ENCODE results near the gene ZNF774. TPM values are rescaled to one million over a fixed set of nuclear protein-coding genes. Genes with fewer than 3 reads are reported as not detected.
A peak's percentile ranks its signal among the peaks of the same experiment; 100 is the strongest.

Gene ZNF774
- total and polyA plus RNA-seq, 2 of the 8 experiments (the other 6 are each of a cell fraction or from before 2014, with no cell fraction given): 0.82 to 2.6 TPM

DNA sequence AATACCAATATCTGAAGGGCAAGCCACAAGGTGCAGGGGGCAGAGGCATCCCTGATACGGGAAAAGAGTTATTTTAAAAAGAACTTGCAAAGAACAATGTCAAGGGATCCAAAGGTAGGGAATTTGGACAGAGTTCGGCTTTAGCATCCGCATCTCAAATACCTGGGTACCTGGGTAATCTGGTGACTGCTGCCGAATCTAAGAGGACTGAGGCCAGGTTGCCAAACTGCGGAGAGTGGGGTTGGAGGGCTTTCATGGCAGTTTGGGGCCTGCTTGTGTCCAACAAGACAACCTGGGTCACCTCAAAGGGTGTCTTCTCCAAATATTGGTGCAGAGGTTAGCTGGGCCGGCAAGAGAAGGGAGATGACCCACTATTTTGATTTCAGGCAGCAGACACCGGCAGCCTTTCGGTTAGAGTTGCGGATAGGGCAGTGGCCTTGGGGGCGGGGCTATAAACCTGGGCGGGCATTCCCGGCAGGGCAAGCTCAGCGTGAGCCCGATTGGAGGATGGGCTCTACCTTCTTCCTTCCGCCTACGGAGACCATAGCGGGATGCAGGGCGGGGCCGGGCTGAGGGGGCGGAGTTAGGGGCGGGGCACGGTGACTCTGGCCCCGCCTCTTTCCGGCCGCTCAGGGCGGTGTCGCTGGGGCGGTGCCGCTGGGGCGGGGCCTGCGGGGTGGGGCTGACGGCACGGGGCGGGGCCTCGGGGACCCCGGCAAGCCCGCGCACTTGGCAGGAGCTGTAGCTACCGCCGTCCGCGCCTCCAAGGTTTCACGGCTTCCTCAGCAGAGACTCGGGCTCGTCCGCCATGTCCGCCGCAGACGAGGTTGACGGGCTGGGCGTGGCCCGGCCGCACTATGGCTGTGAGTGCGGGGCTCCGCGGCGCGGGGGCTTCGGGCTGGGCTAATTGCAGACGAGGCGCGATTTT is 35.7 kb downstream of the ZNF774 start, which contains the start of gene IQGAP1:
Gene IQGAP1, plus strand, starts transcription at position 709 of the 928 bp plus-strand sequence. Its CDS starts 100 bp downstream, at position 809.
- H2AK5ac ChIP-seq (ENCODE audit: low read depth, low read length): no peak within 1 kb of the TSS
- peak within 1 kb of the TSS; percentile 82 for H2BK5ac ChIP-seq (ENCODE audit: low read depth, low read length)
- H4K20me1 ChIP-seq (replicated peaks in 1 of 2; ENCODE audit: control insufficient read depth in 1 of 2, insufficient read depth in 2 of 2, low read length in 2 of 2): no peaks in the 10 kb centered on the region
- H3K4me3 ChIP-seq (ENCODE audit: extremely low read depth in 1 of 4, insufficient read depth in 2 of 4, low read depth in 3 of 4, low read length in 4 of 4): peak within 1 kb of the TSS; percentile 55 to 88 (median 84)
- no peak for FAIRE-seq
- H3K79me1 ChIP-seq (ENCODE audit: low read depth, low read length): no peaks in the 10 kb centered on the region
- ChIA-PET CTCF (ENCODE audit: partially characterized antibody) (interaction anchor here (0.6 to 2.0 kb wide), 4 partner anchors 12 to 90 kb away, joined by 3 to 8 read pairs (median 4); no protein-coding TSS in a partner anchor), POLR2A (ENCODE audit: partially characterized antibody) (interaction anchor here (0.7 to 2.4 kb wide), 11 partner anchors 9 to 36 kb away, joined by 3 to 15 read pairs (median 6); partner anchors contain the start of gene ZNF774)
- H4K5ac ChIP-seq (ENCODE audit: insufficient read length, low read depth, low read length): peak within 1 kb of the TSS; percentile 48
- peaks cover 0 to 6% (median 0%) of the 10 kb centered on the region in 4 experiments; a peak in 1 of 8 replicates for H3K36me3 ChIP-seq (ENCODE audit: control insufficient read depth in 2 of 4, insufficient read depth in 4 of 4, low read length in 3 of 4)
- peak within 1 kb of the TSS; percentile 62; the same call in 1 of the 2 replicates for H3K27ac ChIP-seq (ENCODE audit: low read depth, low read length)
- H2BK15ac ChIP-seq (ENCODE audit: low read length): peak within 1 kb of the TSS; percentile 88; the same call in 1 of the 2 replicates
- peak within 1 kb of the TSS; percentile 87 to 90 for H3K4me2 ChIP-seq (ENCODE audit: insufficient read depth in 1 of 2, low read depth in 2 of 2, low read length in 2 of 2)
- H3K56ac ChIP-seq (replicated peaks; ENCODE audit: insufficient read length, low read depth, low read length): peak within 1 kb of the TSS; percentile 3
- H3K79me2 ChIP-seq (ENCODE audit: control insufficient read depth in 1 of 2, insufficient read depth in 2 of 2, low read length in 2 of 2): peaks cover 5 to 39% of the 10 kb centered on the region in 2 experiments; a peak in 3 of 4 replicates
- peak within 1 kb of the TSS; percentile 97 for H2AFZ ChIP-seq (ENCODE audit: low read length)
- no peak within 1 kb of the TSS for H3K4ac ChIP-seq (replicated peaks; ENCODE audit: insufficient read length, low read depth, low read length)
- peaks cover 2% of the 10 kb centered on the region; the same call in 1 of the 2 replicates for H3K23me2 ChIP-seq (ENCODE audit: low read depth, low read length)
- H2BK20ac ChIP-seq (ENCODE audit: low read length): peak within 1 kb of the TSS; percentile 6; the same call in 1 of the 2 replicates
- no peak within 1 kb of the TSS for H3K23ac ChIP-seq (ENCODE audit: insufficient read length)
- peak within 1 kb of the TSS; percentile 94; the same call in 1 of the 2 replicates for H4K8ac ChIP-seq (ENCODE audit: extremely low read depth, insufficient read depth, low read length)
- H4K91ac ChIP-seq (replicated peaks; ENCODE audit: insufficient read length, low read length): no peak within 1 kb of the TSS
- peak within 1 kb of the TSS; percentile 55 to 84 (median 66); a peak in 6 of 7 replicates for H3K9ac ChIP-seq (replicated peaks in 1 of 4; ENCODE audit: extremely low read depth in 1 of 4, low read depth in 3 of 4, low read length in 3 of 4)
- H2BK12ac ChIP-seq (ENCODE audit: low read depth, low read length): peak within 1 kb of the TSS; percentile 43
- DNase-seq (ENCODE audit: low read depth in 1 of 2, low spot score in 2 of 2): peak; percentile 88 to 97
- peaks cover 5 to 17% (median 11%) of the 10 kb centered on the region in 4 experiments for H3K4me1 ChIP-seq (replicated peaks in 1 of 4; ENCODE audit: control insufficient read depth in 3 of 4, insufficient read depth in 4 of 4, low read length in 3 of 4)
- no peak within 1 kb of the TSS for H2BK120ac ChIP-seq (replicated peaks; ENCODE audit: low read depth, low read length)
- 20% methylated on average over 19 of the region's 62 CpGs; no CpG with 5 or more reads in 1 of the 2 experiments for WGBS, 2 experiments (ENCODE audit: extremely low coverage in 1 of 2, insufficient coverage in 1 of 2, insufficient read length in 1 of 2, insufficient replicate concordance in 2 of 2, low coverage in 1 of 2, low lambda C conversion rate in 2 of 2, missing lambda C conversion rate in 1 of 2)
- H3K14ac ChIP-seq (ENCODE audit: insufficient read length): no peak within 1 kb of the TSS
- no peaks in the 10 kb centered on the region for H3K9me3 ChIP-seq (ENCODE audit: insufficient read depth in 2 of 2, low read depth in 1 of 2, low read length in 1 of 2)
- no peaks in the 10 kb centered on the region for H3K27me3 ChIP-seq (replicated peaks in 1 of 4; ENCODE audit: control insufficient read depth in 3 of 4, extremely low read depth in 1 of 4, insufficient read depth in 3 of 4, low read length in 3 of 4)
- H3K18ac ChIP-seq (ENCODE audit: extremely low read depth, low read length): peak within 1 kb of the TSS; percentile 81
- TF ChIP-seq ASH2L (IDR thresholded peaks at IDR 0.05; ENCODE audit: low read length) (no peak), TEAD4 (IDR thresholded peaks at IDR 0.05; ENCODE audit: low read depth, low read length) (0 out of 2 replicates have a peak, but pooled peaks have one; percentile 13), PHF8 (conservative IDR thresholded peaks at IDR 0.05; ENCODE audit: low read depth, low read length) (peak; percentile 44; the same call in 1 of the 2 replicates), RBBP5 (IDR thresholded peaks at IDR 0.05; ENCODE audit: borderline replicate concordance, low read depth, low read length) (peak; percentile 56), SP4 (IDR thresholded peaks at IDR 0.05; ENCODE audit: low read length) (peak; percentile 87; the same call in 1 of the 2 replicates), CBX5 (IDR thresholded peaks at IDR 0.05; ENCODE audit: low read depth, low read length) (no peak), EP300 (IDR thresholded peaks at IDR 0.05; ENCODE audit: borderline replicate concordance in 1 of 2, low read depth in 2 of 2, low read length in 2 of 2) (0 out of 3 replicates have a peak, but pooled peaks of 1 of the 2 experiments have one; percentile 56)
- TF ChIP-seq, protein P1, sequence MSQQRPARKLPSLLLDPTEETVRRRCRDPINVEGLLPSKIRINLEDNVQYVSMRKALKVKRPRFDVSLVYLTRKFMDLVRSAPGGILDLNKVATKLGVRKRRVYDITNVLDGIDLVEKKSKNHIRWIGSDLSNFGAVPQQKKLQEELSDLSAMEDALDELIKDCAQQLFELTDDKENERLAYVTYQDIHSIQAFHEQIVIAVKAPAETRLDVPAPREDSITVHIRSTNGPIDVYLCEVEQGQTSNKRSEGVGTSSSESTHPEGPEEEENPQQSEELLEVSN (IDR thresholded peaks at IDR 0.05): no peak

Measured in H1 (cell line).